GM12801 (cell line): ENCODE results near the gene RECQL5.

Experiments used
- TF ChIP-seq, protein P1 (sequence below): IDR thresholded peaks from one replicate; pipeline ENCODE4 v1.5.1; 2011; ENCODE audit warnings: control low read depth; ENCODE audit not compliant: insufficient read length; ENCODE audit errors: extremely low read depth

The RECQL5 gene

DNA sequence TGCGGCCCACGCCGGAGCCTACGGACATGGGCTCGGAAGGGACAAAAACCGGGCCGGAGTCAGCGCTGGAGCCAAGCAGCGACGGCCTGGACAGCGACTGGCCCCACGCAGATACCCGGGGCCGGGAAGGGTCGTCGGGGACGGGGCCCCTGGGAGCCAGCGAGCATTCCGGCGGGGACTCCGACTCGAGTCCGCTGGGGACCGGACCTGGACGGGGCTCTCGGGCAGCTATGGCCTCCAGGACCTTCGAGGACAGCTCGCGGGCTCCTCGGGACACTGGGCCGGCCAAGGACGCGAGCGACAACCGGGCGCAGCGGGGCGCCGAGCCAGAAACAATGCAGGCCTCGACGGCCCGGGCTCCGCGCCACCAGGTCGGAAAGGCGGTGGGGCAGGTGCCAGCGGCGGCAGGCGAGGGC is 78.3 kb downstream of the RECQL5 start:
- TF ChIP-seq, protein P1, sequence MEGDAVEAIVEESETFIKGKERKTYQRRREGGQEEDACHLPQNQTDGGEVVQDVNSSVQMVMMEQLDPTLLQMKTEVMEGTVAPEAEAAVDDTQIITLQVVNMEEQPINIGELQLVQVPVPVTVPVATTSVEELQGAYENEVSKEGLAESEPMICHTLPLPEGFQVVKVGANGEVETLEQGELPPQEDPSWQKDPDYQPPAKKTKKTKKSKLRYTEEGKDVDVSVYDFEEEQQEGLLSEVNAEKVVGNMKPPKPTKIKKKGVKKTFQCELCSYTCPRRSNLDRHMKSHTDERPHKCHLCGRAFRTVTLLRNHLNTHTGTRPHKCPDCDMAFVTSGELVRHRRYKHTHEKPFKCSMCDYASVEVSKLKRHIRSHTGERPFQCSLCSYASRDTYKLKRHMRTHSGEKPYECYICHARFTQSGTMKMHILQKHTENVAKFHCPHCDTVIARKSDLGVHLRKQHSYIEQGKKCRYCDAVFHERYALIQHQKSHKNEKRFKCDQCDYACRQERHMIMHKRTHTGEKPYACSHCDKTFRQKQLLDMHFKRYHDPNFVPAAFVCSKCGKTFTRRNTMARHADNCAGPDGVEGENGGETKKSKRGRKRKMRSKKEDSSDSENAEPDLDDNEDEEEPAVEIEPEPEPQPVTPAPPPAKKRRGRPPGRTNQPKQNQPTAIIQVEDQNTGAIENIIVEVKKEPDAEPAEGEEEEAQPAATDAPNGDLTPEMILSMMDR: no peak

GRCh38 chr17:75587675-75588595 is 79.0 kb downstream of the RECQL5 start, which contains the start of gene MYO15B:
TSS of gene MYO15B (plus strand) at chr17:75587800. CDS start at chr17:75588058, 258 bp downstream.
- TF ChIP-seq, protein P1: no peak

DNA sequence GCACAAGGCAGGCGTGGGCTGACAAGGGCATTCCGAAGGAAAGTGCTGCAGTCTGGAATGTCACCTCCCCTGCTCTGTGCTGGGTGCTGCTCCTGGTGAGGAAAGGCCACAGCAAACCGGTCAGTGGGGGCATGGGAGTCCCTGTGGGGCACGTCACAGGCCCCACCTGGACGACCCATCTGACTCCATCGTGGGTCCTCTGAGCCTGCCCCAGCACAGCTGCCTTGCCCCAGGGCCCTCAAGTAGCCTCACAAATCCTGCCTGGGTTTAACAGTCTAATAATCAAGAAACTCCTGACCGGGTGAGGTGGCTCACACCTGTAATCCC is 82.1 kb downstream of the RECQL5 start:
- TF ChIP-seq, protein P1: no peak
